ENCODE results near the gene RIPPLY2. TPM values are rescaled to one million over a fixed set of nuclear protein-coding genes. Genes with fewer than 3 reads are reported as not detected.

Gene RIPPLY2
- total RNA-seq, 4 donors from 2014 or later, result not detected

GRCh38 chr6:83870649-83871048 is 17.5 kb downstream of the RIPPLY2 start:
- TF ChIP-seq EP300 (IDR thresholded peaks at IDR 0.05), result no peak
- TF ChIP-seq POLR2AphosphoS5 (IDR thresholded peaks at IDR 0.05), result no peak
- TF ChIP-seq POLR2A (IDR thresholded peaks at IDR 0.05), result no peak
- TF ChIP-seq CTCF (IDR thresholded peaks at IDR 0.05), result no peak
- Histone ChIP-seq H3K27me3 (no peaks in the 10 kb centered on the region), H3K4me3 (no peak overlapping the region), H3K9me3 (no peaks in the 10 kb centered on the region), H3K36me3 (peaks cover 18% of the 10 kb centered on the region), H3K4me1 (no peaks in the 10 kb centered on the region), H3K27ac (no peak overlapping the region)
- 95% methylated on average over 4 of the region's 4 CpGs for WGBS
- no peak for DNase-seq (ENCODE audit: low spot score in 2 of 2)

- 90% methylated on average over 3 of the region's 3 CpGs for WGBS
- Histone ChIP-seq H3K27ac (no peak overlapping the region), H3K4me1 (no peaks in the 10 kb centered on the region), H3K36me3 (peaks cover 1% of the 10 kb centered on the region), H3K4me3 (no peak overlapping the region), H3K9me3 (no peaks in the 10 kb centered on the region), H3K27me3 (no peaks in the 10 kb centered on the region)
- DNase-seq (ENCODE audit: low spot score in 2 of 2), result no peak
- TF ChIP-seq EP300 (IDR thresholded peaks at IDR 0.05) (no peak), POLR2AphosphoS5 (IDR thresholded peaks at IDR 0.05) (no peak), CTCF (IDR thresholded peaks at IDR 0.05) (no peak), POLR2A (IDR thresholded peaks at IDR 0.05) (no peak)
These were observed 19.4 kb downstream of the RIPPLY2 start for GRCh38 chr6:83872386-83873118.

GRCh38 chr6:83873869-83874268 is 20.7 kb downstream of the RIPPLY2 start:
- H3K27me3 ChIP-seq, result no peaks in the 10 kb centered on the region
- H3K27ac ChIP-seq, result no peak overlapping the region
- DNase-seq (ENCODE audit: low spot score in 2 of 2), result no peak
- no peaks in the 10 kb centered on the region for H3K36me3 ChIP-seq
- no peaks in the 10 kb centered on the region for H3K4me1 ChIP-seq
- TF ChIP-seq CTCF (IDR thresholded peaks at IDR 0.05) (no peak), POLR2A (IDR thresholded peaks at IDR 0.05) (no peak), EP300 (IDR thresholded peaks at IDR 0.05) (no peak), POLR2AphosphoS5 (IDR thresholded peaks at IDR 0.05) (no peak)
- no peaks in the 10 kb centered on the region for H3K9me3 ChIP-seq
- H3K4me3 ChIP-seq, result no peak overlapping the region

GRCh38 chr6:83875843-83876242 is 22.7 kb downstream of the RIPPLY2 start:
- WGBS, result 94% methylated on average over 6 of the region's 6 CpGs
- DNase-seq (ENCODE audit: low spot score in 2 of 2), result no peak
- no peak for TF ChIP-seq POLR2AphosphoS5 (IDR thresholded peaks at IDR 0.05)
- TF ChIP-seq EP300 (IDR thresholded peaks at IDR 0.05), result no peak
- TF ChIP-seq POLR2A (IDR thresholded peaks at IDR 0.05), result no peak
- no peak for TF ChIP-seq CTCF (IDR thresholded peaks at IDR 0.05)
- no peaks in the 10 kb centered on the region for H3K36me3 ChIP-seq
- H3K27me3 ChIP-seq, result no peaks in the 10 kb centered on the region
- H3K9me3 ChIP-seq, result no peaks in the 10 kb centered on the region
- H3K4me1 ChIP-seq, result no peaks in the 10 kb centered on the region
- H3K27ac ChIP-seq, result no peak overlapping the region
- H3K4me3 ChIP-seq, result no peak overlapping the region

GRCh38 chr6:83878902-83879644 is 25.9 kb downstream of the RIPPLY2 start:
- Histone ChIP-seq H3K4me3 (no peak overlapping the region), H3K27ac (no peak overlapping the region), H3K9me3 (no peaks in the 10 kb centered on the region), H3K27me3 (no peaks in the 10 kb centered on the region), H3K36me3 (no peaks in the 10 kb centered on the region), H3K4me1 (no peaks in the 10 kb centered on the region)
- no peak for DNase-seq (ENCODE audit: low spot score in 2 of 2)
- no peak for TF ChIP-seq POLR2A (IDR thresholded peaks at IDR 0.05)
- no peak for TF ChIP-seq CTCF (IDR thresholded peaks at IDR 0.05)
- no peak for TF ChIP-seq EP300 (IDR thresholded peaks at IDR 0.05)
- no peak for TF ChIP-seq POLR2AphosphoS5 (IDR thresholded peaks at IDR 0.05)
- 77% methylated on average over 4 of the region's 4 CpGs for WGBS
